Right hindlimb (tissue), 1 donor: ENCODE results near the gene COL26A1.

ENCODE experiments used
- DNase-seq: peaks from one replicate; pipeline ENCODE4 v3.0.0-alpha.2; 2018

COL26A1 gene

GRCh38 chr7:101580596-101580995, 217.9 kb downstream of the COL26A1 start:
- no peak for DNase-seq

- DNase-seq = no peak
Measured at GRCh38 chr7:101581891-101582290, 219.2 kb downstream of the COL26A1 start.

- DNase-seq = no peak
Measured at GRCh38 chr7:101582971-101583370, 220.3 kb downstream of the COL26A1 start.

- DNase-seq = no peak
Measured at GRCh38 chr7:101586078-101586905, 223.6 kb downstream of the COL26A1 start.

- no peak for DNase-seq
Measured at GRCh38 chr7:101586906-101587677, 224.4 kb downstream of the COL26A1 start.

GRCh38 chr7:101588131-101588935, 225.7 kb downstream of the COL26A1 start:
- DNase-seq = no peak

GRCh38 chr7:101589052-101589451, 226.4 kb downstream of the COL26A1 start:
- no peak for DNase-seq

- DNase-seq = no peak
Measured at GRCh38 chr7:101589976-101590662, 227.4 kb downstream of the COL26A1 start.

GRCh38 chr7:101590663-101591435, 228.2 kb downstream of the COL26A1 start:
- DNase-seq = no peak

- DNase-seq = no peak
Measured at GRCh38 chr7:101591504-101591903, 228.8 kb downstream of the COL26A1 start.

GRCh38 chr7:101593556-101593955, 230.9 kb downstream of the COL26A1 start:
- DNase-seq = no peak

- no peak for DNase-seq
Measured at GRCh38 chr7:101594790-101595189, 232.1 kb downstream of the COL26A1 start.

- no peak for DNase-seq
Measured at GRCh38 chr7:101595246-101595645, 232.6 kb downstream of the COL26A1 start.

GRCh38 chr7:101595766-101596537, 233.3 kb downstream of the COL26A1 start:
- no peak for DNase-seq

GRCh38 chr7:101596898-101597297, 234.2 kb downstream of the COL26A1 start:
- DNase-seq = no peak

- DNase-seq = no peak
Measured at GRCh38 chr7:101597941-101598340, 235.3 kb downstream of the COL26A1 start.

GRCh38 chr7:101598422-101598985, 235.8 kb downstream of the COL26A1 start:
- peak; percentile 63 for DNase-seq

GRCh38 chr7:101598986-101599771, 236.5 kb downstream of the COL26A1 start:
- no peak for DNase-seq

- no peak for DNase-seq
Measured at GRCh38 chr7:101599787-101600186, 237.1 kb downstream of the COL26A1 start.

GRCh38 chr7:101602082-101602481, 239.4 kb downstream of the COL26A1 start:
- no peak for DNase-seq
